GM15510 (cell line): ENCODE measurements around the gene CCSAP.

Source experiments
- POLR2A ChIP-seq: IDR thresholded peaks from 3 replicates; pipeline ENCODE4 v1.6.1; 2011; ENCODE audit warnings: borderline replicate concordance; ENCODE audit not compliant: insufficient read length; ENCODE audit errors: extremely low read depth

CCSAP gene

DNA sequence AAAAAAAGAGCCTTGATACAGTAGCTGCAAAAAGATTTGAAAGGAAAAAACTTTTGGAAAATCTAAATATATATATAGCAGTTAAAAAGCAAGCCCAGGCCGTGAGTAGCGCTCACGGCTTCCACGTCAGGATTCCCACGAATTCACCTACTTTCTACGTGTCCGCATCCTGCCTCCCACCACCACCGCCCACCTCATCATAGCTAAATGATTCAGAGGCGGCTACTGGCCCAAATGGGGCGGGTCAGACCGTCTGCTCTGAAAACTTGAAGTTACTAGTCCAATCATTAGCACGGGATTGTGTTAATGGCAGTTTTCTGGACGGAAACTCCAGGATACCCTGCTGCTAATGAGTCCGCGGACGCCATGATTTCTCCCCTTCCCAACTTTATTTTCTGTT lies 1.3 kb upstream of the CCSAP start:
- no peak for TF ChIP-seq POLR2A

DNA sequence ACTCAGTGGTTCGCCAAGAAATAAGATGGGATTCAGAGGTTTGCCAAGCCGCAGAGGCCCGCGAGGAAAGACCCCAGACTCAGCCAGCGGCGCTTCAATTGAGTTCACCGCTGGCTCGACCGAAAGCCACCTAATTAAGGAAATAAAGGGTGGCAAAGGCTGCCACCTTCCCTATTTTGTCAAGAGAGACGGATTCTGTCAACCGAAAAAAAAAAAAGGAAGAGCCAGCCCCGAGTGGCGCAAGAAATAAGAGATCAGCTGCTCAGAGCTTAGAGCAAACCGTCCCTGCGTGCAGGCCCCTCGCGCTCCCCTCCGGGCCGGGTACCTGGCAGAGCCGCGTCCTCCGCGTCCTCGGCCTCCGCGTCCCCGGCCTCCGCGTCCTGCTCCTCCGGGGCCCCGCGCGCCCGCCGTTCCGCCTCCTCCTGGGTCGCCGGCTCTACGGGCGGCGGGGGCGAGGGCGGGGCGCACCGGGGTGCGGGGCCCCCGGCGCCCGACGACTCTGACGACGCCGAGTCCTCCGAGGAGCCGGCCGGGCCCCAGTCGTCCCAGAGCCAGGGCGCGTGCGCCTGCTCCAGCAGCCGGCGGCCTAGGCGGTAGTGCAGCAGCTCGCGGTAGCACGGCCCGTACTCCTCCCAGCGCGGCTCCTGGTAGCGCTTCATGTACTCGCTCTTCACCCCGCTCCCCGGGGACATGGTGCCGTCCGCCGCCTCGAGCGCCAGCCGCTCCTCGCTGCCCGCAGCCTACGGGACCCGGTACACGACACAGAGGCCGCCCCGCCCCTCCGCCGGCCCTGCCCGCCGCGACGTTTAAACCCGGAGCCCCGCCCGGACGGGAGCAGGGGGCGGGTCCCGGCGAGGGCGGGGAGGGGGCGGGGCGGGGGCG lies 832 bp downstream of the CCSAP start:
- peak; percentile 64 for TF ChIP-seq POLR2A

DNA sequence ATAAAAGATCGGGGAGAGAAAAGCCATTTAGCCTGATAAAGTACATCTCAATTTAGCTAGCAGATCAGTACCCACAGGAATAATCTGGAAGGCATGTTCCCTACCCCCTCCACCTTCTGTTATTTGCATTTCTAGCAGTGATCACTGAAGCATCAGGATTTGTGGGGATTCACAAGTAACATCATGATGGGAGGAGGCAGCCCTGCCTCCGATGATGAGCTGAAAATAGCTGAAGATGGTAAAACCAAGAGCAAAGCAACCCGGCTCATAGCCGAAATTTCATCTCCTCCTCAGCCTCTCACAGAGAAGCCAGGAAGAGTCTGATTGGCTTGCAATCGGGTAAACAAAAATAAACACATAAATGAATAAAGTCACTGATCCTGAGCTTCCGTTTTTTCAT lies 2.4 kb downstream of the CCSAP start:
- TF ChIP-seq POLR2A: no peak

GRCh38 chr1:229339520-229339919 lies 3.3 kb downstream of the CCSAP start:
- no peak for TF ChIP-seq POLR2A

DNA sequence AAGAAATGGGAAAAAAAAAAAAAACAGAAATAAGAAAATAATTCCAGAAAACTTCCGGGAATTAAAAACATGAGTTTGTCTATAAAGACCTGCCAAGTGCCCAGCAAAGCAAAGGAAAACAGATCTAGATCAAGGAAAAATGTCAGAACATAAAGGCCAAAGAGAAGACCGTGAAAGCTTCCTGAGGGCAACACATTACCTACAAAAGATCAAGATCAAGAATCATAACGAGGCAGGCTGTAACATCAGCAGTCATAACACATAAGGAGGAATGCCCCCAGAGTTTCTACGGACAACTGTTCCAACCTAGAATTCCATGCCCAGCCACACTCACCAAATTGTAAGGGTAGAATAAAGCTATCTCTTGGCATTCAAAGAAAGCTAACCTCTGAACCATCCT lies 3.8 kb downstream of the CCSAP start:
- TF ChIP-seq POLR2A: no peak

- no peak for TF ChIP-seq POLR2A
Measured at GRCh38 chr1:229336345-229336744, 6.5 kb downstream of the CCSAP start.

- TF ChIP-seq POLR2A: no peak
Measured at GRCh38 chr1:229334716-229335115, 8.1 kb downstream of the CCSAP start.

DNA sequence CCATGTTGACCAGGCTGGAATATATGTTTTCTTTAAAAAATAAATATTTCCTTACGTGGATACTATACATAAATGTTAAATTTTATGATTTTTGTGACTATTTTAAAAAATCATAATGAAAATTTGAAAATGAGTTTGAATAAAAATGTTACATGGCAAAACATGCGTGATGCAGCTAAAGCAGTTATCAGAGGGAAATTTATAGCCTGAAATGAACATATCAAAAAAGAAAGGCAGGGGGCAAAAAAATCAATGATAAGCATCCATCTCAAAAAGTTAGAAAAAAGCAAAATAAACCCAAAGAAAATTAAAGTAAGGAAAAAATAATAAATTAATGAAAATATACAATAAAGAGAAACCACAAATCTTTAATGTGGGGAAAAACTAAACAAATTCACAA lies 8.6 kb downstream of the CCSAP start:
- no peak for TF ChIP-seq POLR2A

GRCh38 chr1:229328598-229329362 lies 14.1 kb downstream of the CCSAP start:
- TF ChIP-seq POLR2A: no peak

DNA sequence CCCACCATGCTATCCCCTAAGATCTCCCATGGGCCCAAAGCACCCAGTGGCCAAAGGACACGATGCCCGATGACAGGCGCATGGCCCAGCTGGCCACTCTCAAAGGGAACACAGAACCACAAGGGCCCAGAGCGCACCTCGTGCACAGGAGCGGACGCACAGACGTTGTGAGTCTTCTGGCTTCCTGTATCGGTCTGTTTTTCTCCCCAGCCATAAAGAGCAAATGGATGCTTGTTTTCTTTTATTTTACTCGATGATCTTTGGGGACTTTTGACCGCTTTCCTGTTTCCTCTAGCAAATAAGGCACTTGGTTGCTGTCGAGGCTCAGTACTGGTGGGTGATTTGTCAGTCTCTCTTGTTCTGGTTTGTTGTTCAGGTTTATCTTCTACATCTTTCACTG lies 16.2 kb downstream of the CCSAP start:
- TF ChIP-seq POLR2A: no peak

DNA sequence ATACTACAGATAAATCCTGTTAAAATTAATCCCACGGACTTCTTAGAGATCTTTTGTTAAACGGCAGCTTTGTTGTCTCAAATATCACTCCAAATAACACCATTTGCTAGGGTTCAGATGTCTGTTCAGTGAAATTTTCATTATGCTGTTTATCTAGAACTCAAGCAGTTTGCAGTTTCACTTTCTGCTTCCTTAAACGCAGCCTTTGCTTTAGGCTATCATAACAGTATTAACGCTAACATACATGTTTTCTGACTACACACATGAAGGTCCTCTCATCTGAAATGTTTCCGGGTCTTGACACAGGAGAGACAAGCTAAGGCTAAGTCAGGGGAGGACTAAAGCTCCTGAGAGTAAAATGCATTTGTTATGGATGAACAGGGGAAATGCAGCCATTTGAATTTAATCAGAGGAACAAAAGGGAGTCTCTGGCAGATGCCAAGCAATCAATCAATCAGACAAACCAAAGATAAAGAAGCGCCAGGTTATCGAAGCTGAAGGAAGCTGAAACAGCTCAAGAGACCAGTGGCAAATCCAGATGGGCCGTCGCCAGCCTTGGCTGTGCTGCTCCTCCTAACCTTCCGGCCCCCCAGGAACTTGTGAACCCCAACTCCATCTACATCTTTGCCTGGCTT lies 16.9 kb downstream of the CCSAP start:
- TF ChIP-seq POLR2A: no peak

GRCh38 chr1:229325401-229325800 lies 17.4 kb downstream of the CCSAP start:
- no peak for TF ChIP-seq POLR2A

- TF ChIP-seq POLR2A: no peak
Measured at GRCh38 chr1:229323885-229324553, 18.8 kb downstream of the CCSAP start.

DNA sequence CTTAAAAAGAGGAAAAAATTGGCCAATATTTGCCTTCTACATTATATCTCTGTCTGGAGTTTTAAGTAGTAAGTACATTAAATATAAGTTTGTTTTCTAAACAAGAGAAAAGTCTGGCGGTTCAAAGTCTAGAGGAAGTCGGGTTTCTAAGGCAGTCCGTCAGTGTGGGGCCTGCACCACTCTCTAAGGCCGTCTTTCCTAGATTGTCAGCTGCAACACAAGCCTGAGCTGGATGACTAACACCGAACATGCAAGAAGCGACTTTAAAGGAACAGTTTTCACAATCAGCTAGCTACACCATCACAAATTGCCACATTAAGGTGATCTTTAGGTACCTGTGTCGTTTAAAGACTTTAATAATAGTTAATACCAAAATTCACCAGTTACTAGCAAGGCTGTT lies 19.6 kb downstream of the CCSAP start:
- no peak for TF ChIP-seq POLR2A

DNA sequence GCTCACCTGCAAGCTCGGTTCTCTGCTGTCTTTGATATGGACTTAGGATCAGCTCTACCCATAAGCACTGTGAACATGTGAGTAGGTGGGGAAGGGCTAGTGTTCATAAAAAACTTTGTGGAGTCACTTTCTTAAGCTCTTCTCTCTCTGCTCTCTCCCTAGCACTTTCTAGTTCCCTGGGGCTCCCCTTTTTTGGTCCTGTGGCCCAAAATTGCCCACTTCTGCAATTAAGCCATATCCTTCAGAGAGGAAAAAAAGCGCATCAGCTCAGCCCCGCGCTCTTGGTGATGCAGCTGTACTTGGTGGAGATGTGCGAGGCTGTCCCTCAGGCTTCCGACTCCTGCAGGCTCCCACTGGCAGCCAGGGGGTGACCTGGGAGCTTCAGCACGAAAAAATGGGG lies 23.4 kb downstream of the CCSAP start:
- TF ChIP-seq POLR2A: no peak
